ENCODE measurements around the gene PLCG2. TPM values are rescaled to one million over a fixed set of nuclear protein-coding genes. Genes with fewer than 3 reads are reported as not detected.

The PLCG2 gene
- total RNA-seq, 1 donor from 2014 or later, result 26.4 TPM

Other genes with a start within 250 kb of the PLCG2 start
- gene SDR42E1, start 232.2 kb downstream of the PLCG2 start, total RNA-seq, result 3.5 and 6.6 TPM in 2 replicates